Stimulated activated CD4-positive, alpha-beta T cell treated with anti-CD3 and anti-CD28 coated beads, Interleukin-12 subunit alpha, Interleukin-12 subunit beta, amount 100 ng/mL, for 4 hours (primary cell): ENCODE data around the gene MRTO4.
"Not testable (repeated sequence)": the region's sequence is repeated elsewhere in the genome, so short reads cannot be mapped to it uniquely, and the experiment has no call there.

Experiments
- DNase-seq: peaks from one replicate; pipeline ENCODE4 v3.0.0-alpha.2; 2020

Gene MRTO4

DNA sequence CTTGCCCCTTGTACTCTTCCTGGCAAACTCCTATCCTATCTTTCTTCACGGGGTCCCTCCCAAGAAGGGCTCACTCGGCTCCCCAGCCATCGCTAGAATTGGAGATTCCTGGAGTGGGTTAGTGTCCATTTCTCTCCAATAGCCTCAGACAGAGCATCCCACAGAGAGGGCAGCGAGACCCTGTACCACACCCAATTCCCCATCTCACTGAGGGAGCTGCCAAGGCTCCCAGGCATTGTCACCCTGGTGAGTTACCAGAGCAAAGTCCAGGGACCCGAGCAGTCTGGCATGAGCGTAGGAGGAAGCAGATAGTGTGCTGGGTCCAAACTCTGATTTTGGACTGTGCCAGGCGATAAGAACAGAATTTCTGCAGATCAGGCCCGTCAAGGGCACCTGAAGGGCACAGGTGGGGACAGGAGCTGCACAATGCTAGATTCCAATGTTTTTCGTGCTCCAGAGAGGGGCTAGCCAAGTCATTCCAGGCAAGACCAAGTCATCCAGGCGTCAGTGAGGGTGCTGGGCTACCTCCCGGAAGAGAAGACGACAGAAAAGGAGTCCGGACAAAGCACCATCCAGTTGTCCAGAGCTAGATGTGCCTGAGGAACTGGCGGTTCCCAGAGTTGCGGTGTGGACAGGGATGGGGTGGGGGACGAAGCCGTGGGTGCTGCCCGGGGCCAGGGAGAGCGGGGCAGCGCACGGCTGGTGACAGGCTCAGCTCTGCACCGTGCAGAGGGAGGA, 21.7 kb downstream of the MRTO4 start:
- DNase-seq, result no peak

DNA sequence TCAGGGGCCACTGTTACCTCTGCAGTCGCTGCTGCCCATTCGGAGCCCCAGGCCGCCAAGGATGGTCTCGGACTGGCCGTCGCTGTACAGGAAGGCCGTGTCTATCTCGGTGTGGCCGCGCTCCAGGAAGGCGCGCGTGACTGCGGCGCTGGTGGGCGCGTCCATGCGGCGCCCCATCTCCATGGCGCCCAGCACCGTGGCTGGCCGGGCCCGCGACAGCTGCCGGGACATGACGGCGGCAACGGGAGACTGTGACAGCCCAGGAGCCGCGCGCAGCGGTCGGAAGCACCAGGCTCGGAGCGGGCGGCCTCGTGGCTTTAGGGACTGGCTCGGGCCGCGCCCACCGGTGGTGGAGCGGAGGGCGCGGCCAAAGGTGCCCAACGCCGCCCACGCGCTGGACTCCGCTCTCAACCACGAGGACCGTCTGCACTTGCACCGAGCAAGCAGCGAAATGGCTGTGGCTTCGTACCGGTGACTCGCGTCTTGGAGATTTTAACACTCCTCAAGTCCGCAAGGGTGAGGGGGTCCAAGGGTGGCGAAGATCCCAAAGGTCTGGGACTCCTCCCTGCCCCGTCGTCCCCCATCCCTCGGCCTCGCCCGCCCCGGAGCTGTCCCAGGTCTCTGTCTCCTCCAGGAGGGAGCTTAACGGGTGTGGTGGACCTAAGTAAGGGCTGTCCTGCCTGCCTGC, 22.4 kb downstream of the MRTO4 start:
- DNase-seq, result not testable (repeated sequence)

DNA sequence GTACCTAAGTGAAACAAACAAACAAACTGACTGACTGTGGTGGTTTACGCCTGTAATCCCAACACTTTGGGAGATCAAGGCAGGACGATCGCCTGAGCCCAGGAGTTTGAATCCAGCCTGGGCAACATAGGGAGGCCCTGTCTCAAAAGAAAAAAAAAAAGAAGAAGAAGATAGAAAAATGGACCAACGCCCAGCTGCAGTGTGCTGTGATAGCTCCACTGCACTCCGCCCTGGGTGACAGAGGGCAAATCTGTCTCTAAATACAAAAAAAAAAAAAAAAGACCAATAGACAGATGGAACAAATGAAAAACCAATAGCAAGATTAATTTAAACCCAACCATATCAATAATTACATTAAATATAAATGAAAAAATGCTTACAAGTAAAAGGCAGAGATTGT, 23.0 kb downstream of the MRTO4 start:
- DNase-seq, result no peak

DNA sequence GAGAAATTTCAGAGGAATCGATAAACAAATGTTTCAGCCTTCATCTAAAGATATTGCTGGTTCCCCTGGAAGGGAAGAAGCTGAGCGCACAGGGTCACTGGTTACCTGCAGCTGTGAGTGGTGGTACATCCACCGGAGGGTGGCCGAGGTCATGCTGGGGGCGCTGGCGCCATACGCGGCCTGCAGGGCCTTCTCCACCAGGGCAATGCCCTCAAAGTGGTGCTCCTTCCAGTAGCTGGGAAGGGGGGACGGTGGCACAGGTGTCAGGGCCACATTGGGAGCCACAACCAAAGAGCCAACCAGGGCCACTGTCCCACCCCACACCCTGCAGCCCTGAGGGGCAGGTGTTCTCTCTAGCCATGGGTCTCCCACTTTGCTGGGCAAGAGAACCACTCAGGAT, 32.3 kb downstream of the MRTO4 start:
- DNase-seq, result no peak

DNA sequence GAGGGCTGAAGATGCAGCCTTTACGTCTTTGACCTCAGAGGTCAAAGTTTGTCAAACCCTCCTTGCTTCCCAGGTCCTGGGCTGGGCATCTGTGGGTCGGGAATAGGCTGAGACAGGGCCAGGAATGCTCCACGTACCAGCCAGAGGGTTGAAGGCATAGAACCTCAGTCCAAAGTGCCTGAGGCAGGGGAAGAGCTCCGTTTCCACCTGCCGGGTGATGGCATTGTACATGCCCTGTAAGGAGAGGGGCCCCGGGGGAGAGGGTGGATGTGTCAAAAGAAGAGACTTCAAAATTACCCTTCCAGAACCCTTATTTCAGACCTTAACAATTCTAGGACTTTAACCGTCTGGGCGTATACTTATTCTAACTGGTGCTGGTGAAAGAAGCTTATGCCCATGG, 33.3 kb downstream of the MRTO4 start:
- no peak for DNase-seq

DNA sequence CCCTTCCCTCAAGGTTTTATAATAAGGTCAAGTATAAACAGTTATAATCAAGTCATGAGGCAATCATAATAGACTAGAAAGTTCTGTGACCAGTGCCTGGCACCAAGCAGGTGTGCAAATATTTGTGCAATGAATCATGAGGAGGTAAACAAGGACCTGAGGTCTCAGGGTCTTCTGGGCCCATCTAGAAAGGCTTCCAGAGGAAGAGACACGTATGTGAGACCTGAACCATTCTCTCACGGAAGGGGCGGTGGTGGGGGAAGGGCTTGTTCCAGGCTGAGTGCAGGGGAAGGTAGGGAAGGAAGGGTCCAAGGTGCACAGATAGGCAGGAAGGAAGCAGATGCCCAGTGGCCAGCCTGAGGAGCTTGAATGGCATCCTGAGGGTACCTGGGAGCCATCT, 33.8 kb downstream of the MRTO4 start:
- not testable (repeated sequence) for DNase-seq

DNA sequence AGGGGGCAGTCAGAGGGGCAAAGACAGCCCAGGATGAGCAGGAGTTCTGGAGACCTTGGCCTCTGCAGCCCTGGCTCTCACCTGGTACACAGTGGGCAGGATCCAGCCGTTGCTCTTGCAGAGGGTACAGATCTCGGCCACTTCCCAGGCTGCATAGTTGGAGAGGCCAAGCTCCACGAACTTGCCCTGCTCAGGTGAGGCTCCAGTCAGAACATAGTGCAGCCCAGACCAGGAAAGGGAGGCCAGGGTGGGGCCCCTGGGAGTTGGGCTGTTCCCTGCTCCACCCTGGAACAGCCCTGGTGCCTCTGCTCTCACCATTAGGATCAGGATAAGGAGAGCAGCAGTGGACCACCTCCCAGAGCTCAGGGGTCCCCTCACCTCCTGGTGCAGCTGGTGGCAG, 34.2 kb downstream of the MRTO4 start:
- not testable (repeated sequence) for DNase-seq

DNA sequence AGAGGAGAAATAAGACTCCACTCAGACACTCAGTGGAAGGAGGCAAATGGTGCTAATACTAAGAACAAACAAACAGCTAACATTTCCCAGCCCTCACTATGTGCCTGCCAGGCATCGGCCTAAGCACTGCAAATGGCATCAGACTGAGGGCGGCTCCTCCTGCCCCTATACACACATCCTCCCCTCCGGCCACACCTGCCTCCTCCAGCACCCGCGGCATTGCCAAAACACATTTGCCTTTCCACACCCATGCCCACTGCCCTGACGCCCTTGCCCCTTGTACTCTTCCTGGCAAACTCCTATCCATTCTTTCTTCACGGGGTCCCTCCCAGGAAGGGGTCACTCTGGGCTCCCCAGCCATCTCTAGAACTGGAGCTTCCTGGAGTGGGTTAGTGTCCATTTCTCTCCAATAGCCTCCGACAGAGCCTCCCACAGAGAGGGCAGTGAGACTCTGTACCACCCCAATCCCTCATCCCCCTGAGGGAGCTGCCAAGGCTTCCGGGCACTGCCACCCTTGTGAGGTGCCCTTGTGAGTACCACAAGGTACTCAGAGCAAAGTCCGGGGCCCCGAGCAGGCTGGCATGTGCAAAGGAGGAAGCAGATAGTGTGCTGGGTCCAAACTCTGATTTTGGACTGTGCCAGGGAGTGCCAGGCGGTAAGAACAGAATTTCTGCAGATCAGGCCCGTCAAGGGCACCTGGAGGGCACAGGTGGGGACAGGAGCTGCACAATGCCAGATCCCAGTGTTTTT, 36.0 kb downstream of the MRTO4 start:
- no peak for DNase-seq

DNA sequence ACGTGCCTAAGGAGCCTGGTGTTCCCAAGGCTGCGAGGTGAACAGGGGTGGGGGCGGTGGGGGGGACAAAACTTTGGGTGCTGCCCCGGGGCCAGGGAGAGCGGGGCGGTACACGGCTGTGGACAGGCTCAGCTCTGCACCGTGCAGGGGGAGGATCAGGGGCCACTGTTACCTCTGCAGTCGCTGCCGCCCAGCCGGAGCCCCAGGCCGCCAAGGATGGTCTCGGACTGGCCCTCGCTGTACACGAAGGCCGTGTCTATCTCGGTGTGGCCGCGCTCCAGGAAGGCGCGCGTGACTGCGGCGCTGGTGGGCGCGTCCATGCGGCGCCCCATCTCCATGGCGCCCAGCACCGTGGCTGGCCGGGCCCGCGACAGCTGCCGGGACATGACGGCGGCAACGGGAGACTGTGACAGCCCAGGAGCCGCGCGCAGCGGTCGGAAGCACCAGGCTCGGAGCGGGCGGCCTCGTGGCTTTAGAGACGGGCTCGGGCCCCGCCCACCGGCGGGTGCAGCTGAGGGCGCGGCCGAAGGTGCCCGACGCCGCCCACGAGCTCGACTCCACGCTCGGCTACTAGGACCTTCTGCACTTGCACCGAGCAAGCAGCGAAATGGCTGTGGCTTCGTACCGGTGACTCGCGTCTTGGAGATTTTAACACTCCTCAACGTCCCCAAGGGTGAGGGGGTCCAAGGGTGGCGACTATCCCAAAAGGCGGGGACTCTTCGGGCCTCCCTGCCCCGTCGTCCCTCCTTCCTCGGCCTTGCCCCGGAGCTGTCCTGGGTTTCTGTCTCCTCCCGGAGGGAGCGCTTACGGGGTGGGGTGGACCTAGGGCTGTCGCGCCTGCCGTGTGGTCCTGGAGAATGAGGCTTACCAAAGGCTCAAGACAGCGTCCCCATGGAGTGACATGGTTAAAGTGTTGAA, 37.0 kb downstream of the MRTO4 start, which contains the start of gene AKR7A3:
TSS of gene AKR7A3 (minus strand) at position 447 of the 918 bp plus-strand sequence. CDS start at position 386, 61 bp downstream.
- DNase-seq, result peak; percentile 58

DNA sequence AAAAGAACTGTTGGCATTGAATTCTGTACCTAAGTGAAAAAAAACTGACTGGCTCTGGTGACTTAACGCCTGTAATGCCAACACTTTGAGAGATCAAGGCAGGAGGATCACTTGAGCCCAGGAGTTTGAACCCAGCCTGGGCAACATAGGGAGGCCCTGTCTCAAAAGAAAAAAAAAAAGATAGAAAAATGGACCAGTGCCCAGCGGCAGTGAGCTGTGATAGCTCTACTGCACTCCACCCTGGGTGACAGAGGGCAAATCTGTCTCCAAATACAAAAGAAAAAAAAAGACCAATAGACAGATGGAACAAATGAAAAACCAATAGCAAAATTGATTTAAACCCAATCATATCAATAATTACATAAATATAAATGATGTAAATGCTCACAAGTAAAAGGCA, 37.6 kb downstream of the MRTO4 start:
- no peak for DNase-seq

DNA sequence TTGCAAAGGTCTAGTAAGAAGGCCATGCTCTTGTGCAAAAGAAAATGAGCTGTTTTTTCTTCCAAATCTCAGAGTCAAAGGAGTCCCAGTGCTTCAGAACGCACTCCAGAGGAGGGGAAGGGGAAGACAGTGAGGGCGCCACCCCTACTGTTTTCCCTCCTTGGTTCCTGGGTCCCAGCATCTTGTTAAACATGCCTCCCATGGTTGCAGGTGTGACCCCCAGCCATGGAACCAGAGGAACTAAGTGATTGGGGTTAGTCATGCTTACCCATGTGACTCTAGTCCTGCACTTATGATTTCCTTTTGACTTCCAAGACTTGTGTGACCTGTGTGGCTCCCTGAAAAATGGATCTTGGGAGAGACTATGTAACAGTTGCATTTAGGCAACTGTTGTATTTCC, 43.0 kb downstream of the MRTO4 start:
- DNase-seq, result no peak

DNA sequence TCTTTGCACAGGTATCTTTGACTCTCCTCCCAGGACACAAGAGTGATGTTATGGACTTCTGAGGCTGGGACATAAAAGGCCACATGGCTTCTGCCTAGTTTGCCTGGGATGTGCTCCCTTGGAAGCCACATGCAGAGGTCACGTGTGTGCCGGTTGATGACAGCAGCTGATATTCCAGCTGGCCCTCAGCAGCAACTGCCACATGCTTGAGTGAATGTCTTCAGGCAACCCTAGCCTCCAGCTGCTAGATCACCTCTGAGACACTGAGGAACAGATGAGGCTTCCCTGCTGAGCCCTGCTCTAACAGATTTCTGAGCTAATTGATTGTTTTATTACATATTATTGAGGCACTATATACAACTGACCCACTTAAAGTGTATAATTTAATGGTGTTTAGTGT, 48.6 kb downstream of the MRTO4 start:
- no peak for DNase-seq

DNA sequence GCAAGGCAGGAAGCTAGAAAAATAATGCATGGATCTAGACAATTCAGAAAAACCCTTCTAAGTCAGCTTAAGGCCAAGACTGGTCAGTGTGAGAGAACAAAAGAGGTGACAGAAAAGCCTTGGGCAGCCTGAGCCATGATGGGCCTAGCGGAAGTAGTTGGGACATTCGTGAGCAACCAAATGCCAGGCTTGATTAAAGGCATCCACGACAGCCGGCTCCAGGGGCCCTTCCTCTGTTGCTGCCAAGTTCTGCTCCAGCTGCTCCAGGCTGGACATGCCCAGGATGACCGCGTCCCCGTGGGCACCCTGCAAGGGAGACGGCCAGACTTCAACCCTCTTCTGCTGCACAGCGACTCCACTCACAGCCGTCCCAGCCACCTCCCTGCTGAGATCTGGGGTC, 52.5 kb downstream of the MRTO4 start:
- not testable (repeated sequence) for DNase-seq

DNA sequence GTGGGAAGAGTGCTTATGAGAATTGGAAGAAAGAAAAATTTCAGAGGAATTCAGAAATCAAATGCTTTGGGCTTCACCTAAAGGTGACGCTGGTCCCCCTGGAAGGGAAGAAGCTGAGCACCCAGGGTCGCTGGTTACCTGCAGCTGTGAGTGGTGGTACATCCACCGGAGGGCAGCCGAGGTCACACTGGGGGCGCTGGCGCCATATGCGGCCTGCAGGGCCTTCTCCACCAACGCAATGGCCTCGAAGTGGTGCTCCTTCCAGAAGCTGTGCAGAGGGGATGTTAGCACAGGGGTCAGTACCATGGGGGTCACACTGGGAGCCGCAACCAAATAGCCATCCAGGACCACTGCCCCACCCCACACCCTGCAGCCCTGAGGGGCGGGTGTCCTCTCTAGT, 54.3 kb downstream of the MRTO4 start:
- no peak for DNase-seq

DNA sequence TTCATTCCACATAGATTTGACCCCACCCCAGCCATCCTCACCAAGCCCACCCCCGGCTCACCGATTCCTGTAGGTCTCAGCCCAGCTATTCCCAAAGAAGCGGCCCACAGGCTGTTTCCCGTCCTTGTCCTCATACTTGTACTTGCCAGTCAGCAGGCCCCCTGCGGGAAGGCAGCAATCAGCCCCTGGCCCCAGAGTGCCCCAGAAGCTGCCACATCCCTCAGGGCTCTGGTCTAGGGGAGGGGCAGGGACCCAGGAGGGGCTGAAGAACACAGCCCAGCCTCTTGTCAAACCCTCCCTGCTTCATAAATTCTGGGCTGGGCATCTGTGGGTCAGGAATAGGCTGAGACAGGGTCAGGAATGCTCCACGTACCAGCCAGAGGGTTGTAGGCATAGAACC, 55.3 kb downstream of the MRTO4 start:
- no peak for DNase-seq

DNA sequence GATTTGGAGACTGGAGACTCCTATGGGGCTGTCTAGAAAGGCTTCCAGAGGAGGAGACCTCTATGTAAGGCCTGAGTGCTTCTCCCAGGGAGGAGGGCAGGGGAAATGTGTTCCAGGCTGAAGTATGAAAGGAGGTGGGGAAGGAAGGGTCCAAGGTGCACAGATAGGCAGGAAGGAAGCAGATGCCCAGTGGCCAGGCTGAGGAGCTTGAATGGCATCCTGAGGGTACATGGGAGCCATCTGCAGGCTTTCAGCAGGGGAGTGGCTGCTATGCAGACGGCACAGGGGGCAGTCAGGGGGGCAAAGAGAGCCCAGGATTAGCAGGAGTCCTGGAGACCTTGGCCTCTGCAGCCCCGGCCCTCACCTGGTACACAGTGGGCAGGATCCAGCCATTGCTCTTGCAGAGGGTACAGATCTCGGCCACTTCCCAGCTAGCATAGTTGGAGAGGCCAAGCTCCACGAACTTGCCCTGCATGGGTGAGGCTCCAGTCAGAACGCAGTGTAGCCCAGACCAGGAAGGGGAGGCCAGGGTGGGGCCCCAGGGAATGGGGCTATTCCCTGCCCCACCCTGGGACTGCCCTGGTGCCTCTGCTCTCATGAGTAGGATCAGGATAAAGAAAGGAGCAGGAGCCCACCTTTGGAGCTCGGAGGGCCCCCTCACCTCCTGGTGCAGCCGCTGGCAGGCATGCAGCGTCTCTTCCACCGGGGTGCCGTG, 56.3 kb downstream of the MRTO4 start:
- no peak for DNase-seq

DNA sequence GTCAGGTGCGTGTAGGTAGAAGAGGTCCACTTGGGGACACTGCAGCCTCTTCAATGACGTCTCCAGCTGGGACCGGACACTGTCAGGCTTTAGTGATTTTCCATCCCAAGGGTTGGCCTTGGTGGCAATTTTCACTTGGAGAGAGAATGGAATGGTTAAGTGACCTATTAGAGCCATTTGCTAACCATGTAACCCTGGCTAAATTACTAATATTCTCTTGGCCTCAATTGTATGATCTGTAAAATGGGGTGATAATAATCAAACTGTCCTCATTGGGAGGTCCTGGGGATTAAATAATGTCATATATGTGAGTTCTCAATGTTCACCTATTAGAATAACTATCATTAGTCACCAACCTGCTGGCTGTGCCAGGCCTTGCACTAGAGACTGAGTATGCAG, 56.9 kb downstream of the MRTO4 start:
- DNase-seq, result no peak

DNA sequence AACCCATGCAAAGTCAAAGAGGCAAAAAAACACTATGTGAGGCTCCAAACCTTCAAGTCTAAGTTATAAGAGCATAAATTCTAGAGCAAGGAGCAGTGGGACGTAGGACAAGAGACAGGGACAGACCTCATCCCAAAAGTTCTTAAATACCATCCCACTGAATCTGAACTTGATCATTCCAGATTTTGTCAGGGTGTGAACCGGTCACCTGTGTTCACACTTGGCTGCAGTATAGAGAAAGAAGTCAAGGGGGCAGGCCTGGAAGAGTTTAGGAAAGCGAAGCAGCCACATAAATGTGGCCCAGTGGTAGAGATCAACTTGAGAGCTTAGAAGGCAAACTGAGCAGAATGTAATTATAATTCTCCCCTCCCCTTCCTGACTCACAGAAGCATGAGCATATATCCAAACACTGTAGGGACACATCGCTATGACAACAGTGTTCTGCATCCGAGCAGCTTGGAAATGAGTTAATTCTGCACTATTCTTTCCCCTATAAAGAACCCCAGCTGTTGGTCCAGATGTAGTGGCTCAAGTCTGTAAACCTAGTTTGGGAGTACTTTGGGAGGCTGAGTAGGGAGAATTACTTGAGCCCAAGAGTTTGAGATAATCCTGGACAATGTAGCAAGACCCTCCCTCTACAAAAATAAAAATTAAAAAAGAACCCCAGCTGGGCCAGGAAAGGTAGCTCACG, 57.7 kb downstream of the MRTO4 start:
- DNase-seq, result no peak
